ENCODE measurements around the gene SH3RF3.

DNA sequence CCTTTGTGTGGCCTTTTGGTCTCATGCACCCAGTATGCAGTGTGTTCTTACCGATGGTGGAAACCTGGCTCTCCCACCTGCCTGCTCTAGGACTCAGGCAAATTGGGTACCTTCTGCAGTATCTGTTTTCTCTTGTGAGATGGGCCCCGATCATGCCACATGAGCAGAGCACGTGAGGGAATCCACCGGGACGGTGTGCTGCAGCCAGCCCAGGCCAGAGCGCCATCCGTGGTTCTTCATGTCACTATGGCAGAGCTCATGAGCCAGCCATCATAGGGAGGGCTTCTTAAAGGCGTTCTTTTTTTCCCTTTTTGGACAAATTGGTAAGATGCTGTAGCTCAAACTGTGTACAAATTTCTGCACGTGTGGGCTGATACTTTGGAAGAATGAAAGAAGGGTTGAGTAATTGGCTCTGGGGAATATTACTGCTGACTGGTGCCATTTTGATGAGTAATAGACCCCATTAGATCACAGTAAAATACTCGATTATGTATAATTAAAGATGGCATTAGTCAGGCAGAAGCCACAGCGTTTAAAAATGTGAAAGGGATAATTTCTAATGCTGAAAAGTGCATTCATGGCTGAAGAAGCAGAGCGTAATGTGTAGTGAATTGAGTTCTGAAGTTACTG lies 19.2 kb downstream of the SH3RF3 start:
- TF ChIP-seq POLR2A (IDR thresholded peaks at IDR 0.05; ENCODE audit: low read length): no peak
- no peak for TF ChIP-seq GATA1 (IDR thresholded peaks at IDR 0.05; ENCODE audit: low read depth, low read length)
